Hepatic stellate cell (primary cell): ENCODE results near the gene TAS1R3.

Source experiments
- DNase-seq: peaks from one replicate; pipeline ENCODE4 v3.0.0; 2011; ENCODE audit warnings: low spot score

Gene TAS1R3

DNA sequence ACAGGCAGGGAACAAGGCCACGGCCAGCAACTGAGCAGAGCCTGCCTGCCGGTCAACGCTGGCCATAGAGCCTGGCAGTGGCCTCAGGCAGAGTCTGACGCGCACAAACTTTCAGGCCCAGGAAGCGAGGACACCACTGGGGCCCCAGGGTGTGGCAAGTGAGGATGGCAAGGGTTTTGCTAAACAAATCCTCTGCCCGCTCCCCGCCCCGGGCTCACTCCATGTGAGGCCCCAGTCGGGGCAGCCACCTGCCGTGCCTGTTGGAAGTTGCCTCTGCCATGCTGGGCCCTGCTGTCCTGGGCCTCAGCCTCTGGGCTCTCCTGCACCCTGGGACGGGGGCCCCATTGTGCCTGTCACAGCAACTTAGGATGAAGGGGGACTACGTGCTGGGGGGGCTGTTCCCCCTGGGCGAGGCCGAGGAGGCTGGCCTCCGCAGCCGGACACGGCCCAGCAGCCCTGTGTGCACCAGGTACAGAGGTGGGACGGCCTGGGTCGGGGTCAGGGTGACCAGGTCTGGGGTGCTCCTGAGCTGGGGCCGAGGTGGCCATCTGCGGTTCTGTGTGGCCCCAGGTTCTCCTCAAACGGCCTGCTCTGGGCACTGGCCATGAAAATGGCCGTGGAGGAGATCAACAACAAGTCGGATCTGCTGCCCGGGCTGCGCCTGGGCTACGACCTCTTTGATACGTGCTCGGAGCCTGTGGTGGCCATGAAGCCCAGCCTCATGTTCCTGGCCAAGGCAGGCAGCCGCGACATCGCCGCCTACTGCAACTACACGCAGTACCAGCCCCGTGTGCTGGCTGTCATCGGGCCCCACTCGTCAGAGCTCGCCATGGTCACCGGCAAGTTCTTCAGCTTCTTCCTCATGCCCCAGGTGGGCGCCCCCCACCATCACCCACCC is at the start of gene TAS1R3:
TSS of gene TAS1R3 (plus strand) at position 213 of the 898 bp plus-strand sequence. CDS start at position 279, 66 bp downstream.
- DNase-seq = no peak

DNA sequence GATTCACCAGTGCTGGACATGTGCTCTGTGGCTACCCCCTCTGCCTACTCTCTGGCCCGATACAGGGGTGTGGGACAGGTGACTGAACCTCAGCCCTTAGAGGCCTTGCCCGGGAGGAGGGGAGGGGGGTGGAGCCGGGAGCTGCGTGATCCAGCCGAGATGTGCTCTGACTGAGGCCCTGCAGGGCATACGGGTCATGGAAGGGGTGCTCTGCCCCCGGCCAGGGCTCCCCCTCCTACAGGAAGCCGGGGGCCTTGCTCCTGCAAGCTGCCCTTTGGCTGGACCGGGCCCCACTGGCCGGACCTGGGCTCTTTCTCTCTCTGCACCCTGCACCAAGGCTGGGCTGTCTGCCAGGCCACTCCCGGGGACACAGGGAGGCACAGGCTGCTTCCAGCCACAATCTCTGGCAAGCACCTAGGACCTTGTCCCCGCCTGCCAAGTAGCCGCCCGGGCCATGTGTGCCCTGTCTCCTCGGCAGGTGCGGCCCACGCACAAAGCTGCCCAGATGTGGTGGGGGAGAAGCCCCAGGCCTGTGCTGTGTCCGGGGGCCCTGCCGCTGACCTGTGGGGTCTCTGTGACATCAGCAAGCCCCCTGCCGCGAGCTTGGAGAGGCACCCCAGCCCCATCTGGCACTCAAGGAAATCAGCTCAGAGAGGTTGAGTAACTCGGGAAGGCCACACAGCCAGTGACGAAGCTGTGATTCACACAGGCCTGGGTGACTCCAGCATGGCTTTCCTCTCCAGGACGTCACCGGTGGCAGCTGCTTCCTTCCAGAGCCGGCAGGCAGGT is 49.4 kb upstream of the TAS1R3 start:
- DNase-seq = peak; percentile 88

DNA sequence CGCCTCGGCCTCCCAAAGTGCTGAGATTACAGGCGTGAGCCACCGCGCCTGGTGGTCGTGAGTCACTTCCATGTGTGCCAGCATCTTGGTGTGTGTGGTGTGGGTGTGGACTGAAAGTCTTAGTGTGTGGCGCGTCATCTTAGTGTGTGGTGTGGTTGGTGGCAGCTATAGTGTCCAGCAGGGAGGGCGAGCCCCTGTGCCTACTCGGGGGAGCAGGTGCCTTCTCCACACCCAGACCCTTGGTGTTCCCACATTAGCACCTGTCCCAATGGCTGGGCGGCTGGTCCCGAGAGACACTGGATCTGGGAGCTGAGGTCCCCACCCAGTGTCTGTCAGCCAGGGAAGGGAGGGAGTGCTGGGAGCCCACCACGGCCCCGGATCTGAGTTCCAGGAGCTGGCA is 48.1 kb upstream of the TAS1R3 start:
- DNase-seq = no peak

DNA sequence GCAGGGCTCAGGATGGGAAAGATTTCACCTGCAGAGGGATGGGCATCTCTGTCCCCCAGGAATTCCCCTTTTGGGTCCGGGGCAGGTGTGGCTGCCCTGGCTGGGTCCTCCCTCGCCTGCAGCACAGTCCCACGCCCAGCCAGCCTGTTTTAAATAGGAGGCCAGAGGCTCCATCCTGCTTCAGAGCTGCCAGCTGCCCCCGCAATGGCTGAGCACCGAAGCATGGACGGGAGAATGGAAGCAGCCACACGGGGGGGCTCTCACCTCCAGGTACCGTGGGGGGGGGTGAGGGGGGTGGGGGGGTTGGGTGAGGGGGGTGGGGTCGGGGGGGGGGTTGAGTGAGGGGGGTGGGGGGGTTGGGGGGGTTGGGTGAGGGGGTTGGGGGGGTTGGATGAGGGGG is 47.3 kb upstream of the TAS1R3 start:
- DNase-seq = peak; percentile 70

DNA sequence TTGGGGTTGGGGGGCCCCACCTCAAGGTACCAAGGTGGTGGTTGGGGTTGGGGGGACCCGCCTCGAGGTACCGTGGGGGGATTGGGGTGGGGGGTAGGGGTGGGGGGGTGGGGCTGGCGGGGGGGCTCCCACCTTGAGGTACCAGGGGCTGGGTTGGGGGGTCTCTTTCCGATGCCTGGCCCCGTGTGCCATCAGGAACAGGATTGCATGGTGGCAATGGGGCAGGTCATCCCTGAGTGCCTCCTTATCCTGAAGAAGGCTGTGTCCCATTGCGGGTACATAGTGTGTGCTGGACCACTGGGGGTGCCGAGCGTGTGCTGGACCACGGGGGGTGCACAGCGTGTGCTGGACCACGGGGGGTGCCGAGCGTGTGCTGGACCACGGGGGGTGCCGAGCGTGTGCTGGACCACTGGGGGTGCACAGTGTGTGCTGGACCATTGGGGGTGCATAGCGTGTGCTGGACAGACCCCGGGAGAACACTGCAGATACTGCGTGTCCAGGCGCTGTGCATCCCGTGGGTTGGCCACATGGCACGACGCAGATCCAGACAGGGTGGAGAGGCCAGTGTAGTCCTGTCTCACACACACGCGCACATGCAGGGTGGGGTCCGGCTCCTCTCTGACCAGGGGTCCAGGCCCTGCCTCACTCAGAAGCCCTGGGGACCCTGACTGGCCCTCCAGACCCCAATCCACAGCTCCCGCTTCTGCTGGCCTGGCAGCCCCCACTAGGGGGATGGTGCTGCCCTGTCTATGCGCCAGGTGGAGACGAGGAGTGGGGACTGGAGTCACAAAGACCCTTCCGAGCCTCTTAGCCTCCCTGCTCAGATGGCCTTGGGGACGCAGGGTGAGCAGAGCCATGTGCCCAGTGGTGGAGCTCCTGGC is 46.6 kb upstream of the TAS1R3 start:
- no peak for DNase-seq

DNA sequence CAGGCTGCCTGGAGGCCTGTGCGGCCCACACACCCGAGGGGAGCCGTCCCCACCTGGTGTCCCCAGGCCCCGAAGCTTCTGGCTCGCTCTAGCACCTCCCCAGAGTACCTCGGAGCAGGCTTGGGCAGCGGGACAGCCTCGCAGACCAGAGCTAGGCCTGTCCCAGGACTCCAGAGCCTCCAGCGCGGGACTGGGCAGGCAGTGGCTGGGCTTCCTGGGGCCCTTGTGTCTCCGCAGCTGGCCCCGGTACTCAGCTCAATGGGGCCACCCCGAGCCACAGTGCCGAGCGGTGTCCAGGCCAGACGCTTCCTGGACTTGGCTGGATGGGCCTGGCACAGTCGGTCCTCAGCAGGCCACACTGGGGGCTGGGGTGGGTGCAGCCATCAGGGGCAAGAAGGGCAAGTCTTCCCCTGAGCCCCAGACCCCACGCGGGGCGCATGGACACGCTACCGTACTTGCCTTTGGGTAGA is 45.9 kb upstream of the TAS1R3 start:
- DNase-seq = no peak

DNA sequence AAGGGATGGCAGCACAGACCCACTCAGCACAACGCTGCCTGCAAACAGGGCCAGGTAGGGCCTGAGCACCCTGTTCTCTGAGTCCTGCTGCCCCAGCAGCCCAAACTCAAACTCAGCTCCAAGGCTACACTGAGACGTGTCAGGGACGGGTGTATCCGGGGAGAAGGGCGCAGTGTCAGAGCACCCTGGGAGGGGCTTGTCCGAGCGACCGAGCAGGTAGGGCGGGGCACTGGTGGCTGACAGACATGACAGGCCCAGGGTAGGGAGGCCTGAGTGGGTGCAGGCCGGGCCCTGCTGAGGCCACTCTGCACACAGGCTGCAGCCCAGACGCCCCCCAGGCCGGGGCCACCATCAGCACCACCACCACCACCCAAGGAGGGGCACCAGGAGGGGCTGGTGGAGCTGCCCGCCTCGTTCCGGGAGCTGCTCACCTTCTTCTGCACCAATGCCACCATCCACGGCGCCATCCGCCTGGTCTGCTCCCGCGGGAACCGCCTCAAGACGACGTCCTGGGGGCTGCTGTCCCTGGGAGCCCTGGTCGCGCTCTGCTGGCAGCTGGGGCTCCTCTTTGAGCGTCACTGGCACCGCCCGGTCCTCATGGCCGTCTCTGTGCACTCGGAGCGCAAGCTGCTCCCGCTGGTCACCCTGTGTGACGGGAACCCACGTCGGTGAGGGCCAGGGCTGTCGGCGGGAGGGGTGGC is 45.3 kb upstream of the TAS1R3 start:
- DNase-seq = no peak

DNA sequence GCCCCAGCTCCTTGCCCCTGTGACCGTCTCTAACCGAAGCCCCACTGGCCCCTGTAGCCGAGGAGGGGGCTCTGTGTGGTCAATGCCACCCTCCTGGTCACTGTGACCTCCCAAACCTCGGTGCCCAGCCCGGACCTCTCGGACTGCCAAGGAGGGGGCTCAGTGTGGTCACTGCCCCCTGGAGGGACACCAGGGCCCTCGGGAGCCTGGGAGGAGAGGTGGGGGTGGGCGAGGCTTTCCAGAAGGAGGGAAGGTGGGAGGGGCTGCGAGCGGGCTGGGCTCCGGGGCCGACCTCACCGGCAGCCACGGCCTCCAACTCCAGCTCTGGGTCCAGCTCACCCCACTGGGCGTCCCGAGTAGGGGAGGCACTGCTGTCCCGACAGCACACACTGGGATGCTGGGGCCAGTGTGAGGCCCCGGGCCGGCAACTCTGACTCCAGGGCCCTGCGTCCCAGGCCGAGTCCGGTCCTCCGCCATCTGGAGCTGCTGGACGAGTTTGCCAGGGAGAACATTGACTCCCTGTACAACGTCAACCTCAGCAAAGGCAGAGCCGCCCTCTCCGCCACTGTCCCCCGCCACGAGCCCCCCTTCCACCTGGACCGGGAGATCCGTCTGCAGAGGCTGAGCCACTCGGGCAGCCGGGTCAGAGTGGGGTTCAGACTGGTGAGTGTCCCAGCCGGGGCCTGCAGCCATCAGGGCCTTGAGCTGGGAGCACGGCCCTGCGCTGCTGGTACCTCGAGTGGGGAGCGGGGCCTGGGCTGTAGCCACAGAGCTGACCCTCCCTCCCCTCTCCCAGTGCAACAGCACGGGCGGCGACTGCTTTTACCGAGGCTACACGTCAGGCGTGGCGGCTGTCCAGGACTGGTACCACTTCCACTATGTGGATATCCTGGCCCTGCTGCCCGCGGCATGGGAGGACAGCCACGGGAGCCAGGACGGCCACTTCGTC is 44.5 kb upstream of the TAS1R3 start:
- no peak for DNase-seq

DNA sequence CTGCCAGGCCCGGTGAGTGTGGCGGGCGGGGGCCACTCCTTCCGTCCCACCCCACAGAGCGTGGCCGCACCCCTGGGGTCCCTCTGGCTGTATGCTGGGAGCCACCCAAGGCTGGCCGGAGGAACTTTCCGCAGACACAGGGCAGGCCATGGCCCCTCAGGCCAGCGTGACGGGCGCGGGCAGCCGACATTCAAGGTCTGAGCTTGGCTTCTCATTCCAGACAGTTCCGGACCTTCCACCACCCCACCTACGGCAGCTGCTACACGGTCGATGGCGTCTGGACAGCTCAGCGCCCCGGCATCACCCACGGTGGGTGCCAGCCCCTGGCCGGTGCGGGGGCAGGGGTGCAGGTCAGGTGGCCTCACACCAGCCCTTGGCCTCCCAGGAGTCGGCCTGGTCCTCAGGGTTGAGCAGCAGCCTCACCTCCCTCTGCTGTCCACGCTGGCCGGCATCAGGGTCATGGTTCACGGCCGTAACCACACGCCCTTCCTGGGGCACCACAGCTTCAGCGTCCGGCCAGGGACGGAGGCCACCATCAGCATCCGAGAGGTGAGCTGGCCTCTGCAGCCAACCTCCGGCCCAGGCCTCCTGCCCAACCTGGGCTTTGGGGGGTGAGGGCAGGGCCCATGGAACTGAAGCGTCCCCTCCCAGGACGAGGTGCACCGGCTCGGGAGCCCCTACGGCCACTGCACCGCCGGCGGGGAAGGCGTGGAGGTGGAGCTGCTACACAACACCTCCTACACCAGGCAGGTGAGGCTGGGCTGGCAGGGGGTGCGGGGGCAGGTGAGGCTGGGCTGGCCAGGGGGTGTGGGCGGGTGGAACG is 43.6 kb upstream of the TAS1R3 start:
- DNase-seq = no peak

DNA sequence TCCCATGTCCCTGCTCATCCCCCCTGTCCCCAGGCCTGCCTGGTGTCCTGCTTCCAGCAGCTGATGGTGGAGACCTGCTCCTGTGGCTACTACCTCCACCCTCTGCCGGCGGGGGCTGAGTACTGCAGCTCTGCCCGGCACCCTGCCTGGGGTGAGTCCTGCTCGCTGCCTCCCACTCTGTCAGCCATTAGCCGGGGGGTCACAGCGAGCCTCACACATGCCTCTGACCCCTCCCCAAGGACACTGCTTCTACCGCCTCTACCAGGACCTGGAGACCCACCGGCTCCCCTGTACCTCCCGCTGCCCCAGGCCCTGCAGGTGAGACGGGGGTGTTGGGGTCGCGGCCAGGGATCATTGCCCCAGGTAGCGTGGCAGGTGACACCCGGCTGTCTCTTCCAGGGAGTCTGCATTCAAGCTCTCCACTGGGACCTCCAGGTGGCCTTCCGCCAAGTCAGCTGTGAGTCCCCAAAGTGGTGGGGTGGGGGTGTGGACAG is 40.8 kb upstream of the TAS1R3 start:
- DNase-seq = peak; percentile 92

DNA sequence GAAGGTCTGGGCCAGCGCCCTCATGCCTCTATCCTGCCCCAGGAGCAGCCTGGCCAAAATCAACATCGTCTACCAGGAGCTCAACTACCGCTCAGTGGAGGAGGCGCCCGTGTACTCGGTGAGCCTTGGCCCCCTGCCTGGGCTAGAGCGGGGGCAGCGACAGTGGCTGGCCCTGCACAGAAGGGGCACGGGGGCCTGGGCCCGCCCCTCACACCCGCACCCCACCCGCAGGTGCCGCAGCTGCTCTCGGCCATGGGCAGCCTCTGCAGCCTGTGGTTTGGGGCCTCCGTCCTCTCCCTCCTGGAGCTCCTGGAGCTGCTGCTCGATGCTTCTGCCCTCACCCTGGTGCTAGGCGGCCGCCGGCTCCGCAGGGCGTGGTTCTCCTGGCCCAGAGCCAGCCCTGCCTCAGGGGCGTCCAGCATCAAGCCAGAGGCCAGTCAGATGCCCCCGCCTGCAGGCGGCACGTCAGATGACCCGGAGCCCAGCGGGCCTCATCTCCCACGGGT is 40.0 kb upstream of the TAS1R3 start:
- no peak for DNase-seq

DNA sequence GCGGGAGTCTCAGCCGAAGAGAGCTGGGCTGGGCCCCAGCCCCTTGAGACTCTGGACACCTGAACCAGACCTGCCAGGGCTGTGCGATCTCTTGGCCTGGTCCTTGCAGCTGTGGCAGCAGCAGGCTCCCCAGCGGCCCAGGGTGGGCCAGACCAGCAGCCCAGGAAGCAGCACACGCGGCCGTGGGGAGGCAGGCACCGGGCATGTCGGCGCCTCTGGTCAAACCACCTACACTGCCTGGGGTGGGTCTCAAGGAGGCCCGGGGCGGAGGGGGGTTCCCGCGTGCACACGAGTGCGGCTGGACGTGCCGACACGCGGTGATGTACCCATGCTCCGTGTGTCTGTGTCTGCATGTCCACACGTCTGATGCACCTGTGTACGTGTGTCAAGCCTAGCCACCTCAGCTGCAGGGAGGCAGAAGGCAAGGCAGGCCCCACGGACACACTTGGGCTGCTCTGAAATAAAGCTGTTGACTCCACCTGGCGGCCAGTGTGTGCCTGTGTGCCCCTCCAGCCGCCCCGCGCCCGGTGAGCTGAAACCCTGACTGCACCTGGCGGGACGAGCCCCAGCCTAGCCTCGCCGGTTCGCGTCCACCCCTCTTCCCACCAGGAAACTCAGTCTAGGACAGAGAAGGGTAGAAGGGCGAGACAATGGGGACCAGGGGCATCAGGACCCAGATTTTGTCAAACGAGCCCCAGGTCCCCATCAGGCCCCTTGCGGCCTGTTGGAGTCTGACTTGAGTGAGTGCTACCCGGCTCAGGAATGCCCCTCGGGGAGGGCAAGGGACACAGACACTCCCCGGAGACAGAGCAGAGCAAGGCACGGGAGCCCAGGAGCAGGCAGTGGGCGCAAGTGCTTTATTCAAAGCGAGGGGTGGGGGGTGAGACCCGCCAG is 39.3 kb upstream of the TAS1R3 start:
- peak; percentile 64 for DNase-seq

DNA sequence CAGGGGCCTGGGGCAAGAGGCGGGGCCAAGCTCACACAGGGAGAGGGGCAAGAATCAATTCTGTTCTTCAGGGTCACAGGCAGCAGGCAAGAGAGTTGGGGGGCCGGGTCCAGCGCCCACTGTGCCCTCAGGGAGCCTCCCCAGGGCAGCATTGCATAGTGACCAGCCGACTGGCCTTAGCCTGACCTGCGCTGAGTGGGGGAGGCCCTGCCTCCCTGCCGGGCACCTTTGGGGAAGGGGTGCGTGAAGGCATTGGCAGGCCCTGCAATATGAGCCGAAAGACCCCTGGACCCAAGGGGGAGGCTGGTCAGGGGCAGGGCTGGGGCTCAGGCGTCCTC is 38.7 kb upstream of the TAS1R3 start:
- DNase-seq = no peak

DNA sequence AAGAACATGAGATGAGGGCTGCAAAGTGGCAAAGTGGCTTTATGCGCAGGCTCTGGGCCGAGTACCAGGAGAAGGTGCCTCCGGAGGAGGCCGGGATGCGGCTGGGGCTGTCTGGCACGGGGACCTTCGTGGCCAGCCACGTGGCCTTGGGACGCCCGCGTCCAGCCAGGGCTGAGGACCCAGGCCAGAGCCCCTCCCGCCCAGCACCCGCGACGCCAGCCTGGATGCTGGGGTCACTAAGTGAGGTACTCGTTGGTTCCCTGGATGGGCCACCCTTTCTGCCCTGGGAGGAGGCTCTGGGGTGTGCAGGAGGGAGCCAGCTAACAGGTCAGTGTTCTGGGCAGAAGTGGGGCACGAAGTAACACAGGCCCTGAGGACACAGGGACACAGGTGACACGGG is 38.2 kb upstream of the TAS1R3 start:
- DNase-seq = no peak

DNA sequence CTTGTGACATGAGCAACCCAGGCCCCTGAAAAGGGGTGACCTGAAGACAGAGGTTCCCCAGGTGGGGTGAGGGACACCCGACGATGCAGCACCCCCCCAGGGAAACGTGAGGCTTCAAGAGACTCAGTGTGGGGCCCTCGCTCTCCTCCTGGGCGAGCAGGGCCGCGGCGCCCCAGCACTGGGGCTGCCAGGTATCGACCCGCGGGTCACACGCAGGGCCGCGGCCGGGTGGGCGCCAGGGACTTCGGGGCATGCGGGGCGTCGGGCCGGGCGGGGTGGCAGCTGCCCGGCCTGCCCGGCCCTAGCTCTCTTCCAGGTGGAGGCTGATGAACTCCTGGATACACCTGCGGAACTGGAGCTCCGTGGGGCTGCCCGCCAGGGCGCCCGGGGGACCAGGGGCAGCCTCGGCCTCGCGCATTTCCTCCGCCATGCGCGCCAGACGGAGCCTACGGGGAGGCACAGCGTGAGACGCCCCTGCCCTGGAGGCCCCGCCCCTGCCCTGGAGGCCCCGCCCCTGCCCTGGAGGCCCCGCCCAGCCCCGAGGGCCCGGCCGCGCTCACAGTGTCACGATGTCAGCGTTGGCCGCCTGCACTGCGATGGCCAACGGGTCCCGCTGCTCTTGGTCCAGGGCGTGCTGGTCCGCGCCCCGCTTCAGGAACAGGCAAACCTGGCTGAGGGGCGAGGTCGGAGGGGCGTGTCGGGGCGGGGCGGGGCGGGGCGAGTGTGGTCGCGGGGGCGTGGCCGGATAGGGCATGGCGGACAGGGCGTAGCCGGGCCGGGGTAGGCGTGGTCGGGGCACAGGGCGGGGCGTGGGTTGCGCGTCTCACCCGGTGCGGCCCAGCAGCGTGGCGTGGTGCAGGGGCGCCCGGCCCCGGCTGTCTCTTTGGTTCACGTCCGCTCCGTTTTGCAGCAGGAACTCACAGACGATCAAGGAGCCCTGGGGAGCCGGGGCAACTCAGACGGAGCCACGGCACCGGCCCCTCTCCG is 37.5 kb upstream of the TAS1R3 start:
- DNase-seq = no peak

DNA sequence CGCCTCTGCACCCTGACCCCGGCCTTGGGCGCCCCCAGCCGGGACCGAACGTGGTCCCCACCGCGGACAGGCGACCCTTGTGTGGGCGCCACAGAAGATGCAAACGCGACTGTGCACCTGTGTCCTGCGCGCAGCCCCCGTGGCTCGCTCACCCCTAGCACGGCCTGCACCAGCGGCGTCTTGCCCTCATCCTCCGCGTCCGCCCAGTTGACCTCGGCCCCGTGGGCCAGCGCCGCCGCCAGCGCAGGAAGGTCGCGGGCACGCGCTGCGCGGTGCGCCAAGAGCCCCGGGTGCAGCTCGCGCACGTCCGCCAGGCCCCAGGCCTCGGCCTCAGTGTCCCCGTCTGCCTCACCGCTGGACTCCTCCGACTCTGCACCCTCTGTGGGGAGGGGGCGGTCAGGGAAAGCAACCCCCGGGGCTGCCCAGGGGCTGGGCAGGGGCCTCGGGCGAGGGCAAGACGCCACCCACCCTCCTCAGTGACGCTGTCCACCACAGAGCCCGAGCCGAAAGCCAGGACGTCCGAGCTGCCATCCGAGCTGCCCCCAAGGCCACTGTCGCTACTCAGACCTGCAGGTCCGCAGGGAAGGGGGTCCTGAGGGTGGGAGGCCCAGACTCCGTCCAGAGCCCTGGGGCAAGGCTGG is 36.7 kb upstream of the TAS1R3 start:
- DNase-seq = no peak
